Psoas muscle (tissue), 8 donors: Measurements from ENCODE around the gene C22orf31. TPM values are rescaled to one million over a fixed set of nuclear protein-coding genes. Genes with fewer than 3 reads are reported as not detected.

Experiments
- ATAC-seq, 4 donors: fragments of 200-7000 bp; cut with Tn5 transposase; one replicate each; pipeline ENCODE4 v1.9.1; 2020; ENCODE audit warnings: moderate library complexity in 3 of 4, mild to moderate bottlenecking in 2 of 4
- DNase-seq, 2 donors: peaks; one replicate each; pipeline ENCODE4 v3.0.0-alpha.2; 2020
- H3K27ac ChIP-seq: fragments of 200-600 bp; one replicate; pipeline ENCODE4 v1.8.0; 2022
- H3K27me3 ChIP-seq, 3 donors: fragments of 200-600 bp in 1 of 3; one replicate each; pipeline versions ENCODE4 v1.6.1 to v1.8.0; 2013 to 2022; ENCODE audit warnings: low read length in 2 of 3, mild to moderate bottlenecking in 2 of 3, moderate library complexity in 1 of 3; ENCODE audit not compliant: insufficient read depth in 3 of 3
- H3K36me3 ChIP-seq, 2 donors: fragments of 200-600 bp in 1 of 2; one replicate each; pipeline versions ENCODE4 v1.6.1 to v1.8.0; 2013 to 2022; ENCODE audit warnings: low read depth in 1 of 2, mild to moderate bottlenecking in 1 of 2, moderate library complexity in 1 of 2; ENCODE audit not compliant: insufficient read depth in 1 of 2
- H3K4me1 ChIP-seq: fragments of 200-600 bp; one replicate; pipeline ENCODE4 v1.8.0; 2022
- H3K4me3 ChIP-seq: fragments of 200-600 bp; one replicate; pipeline ENCODE4 v1.8.0; 2022; ENCODE audit warnings: mild to moderate bottlenecking
- H3K9me3 ChIP-seq: fragments of 200-600 bp; one replicate; pipeline ENCODE4 v1.8.0; 2022
- CTCF ChIP-seq: fragments of 200-600 bp; IDR thresholded peaks from one replicate; pipeline ENCODE4 v1.8.0; 2022; ENCODE audit warnings: antibody characterized with exemption
- WGBS, 3 donors: extraction: QIAGEN DNeasy Blood & Tissue Kit; methylation state at CpG; one replicate each; pipeline versions ENCODE4 v1.1.6 to v1.1.7; 2013; 5-methylcytosine and 5-hydroxymethylcytosine counted together
- intact Hi-C, 2 donors: fragments of 100-400 bp; cut with DNase I; formaldehyde crosslinking; loops; one replicate each; pipeline versions ENCODE4 v1.11.0 to v1.14.2; 2022
- polyA plus RNA-seq, 3 donors: library from polyadenylated mRNA; stranded (reverse); fragments of 200-250 nt; gene quantifications; one replicate each; pipeline ENCODE4 v1.2.3, GENCODE V29; 2013
- total RNA-seq, 4 donors: library from RNA; stranded (reverse); fragmentation: NEBNext Ultra II Directional in 2 of 4; extraction: Animal tissue kit (Norgen Biotek cat#: 25700) in 2 of 4; gene quantifications; one replicate each; pipeline versions ENCODE4 v1.2.1 to v1.2.4, GENCODE V29; 2021 to 2023
- donor health status: healthy with polysubstance abuse.
- donor health status: DM: no; HTN: no; CAD: no; lungs with moderate emphysema.
- donor health status: Bipolar disorder and iron deficiency.
- donor health status: healthy.
- donor health status: DM: yes; HTN: yes; CAD: no.
- donor health status: DM: no; HTN: no; CAD: no.
- donor health status: DM: no; HTN: no; CAD: no.
- donor health status: DM: yes; HTN: yes; CAD: no.

The C22orf31 gene
- total and polyA plus RNA-seq, 7 donors = not detected

- H3K4me1 ChIP-seq = peaks cover 21% of the 10 kb centered on the region
- TF ChIP-seq CTCF = no peak
- H3K36me3 ChIP-seq = no peaks in the 10 kb centered on the region
- peak in 2 of 4 donors; percentile 12 to 41 for ATAC-seq
- H3K4me3 ChIP-seq = no peak overlapping the region
- H3K27ac ChIP-seq = no peak overlapping the region
- intact Hi-C loops = no loop called here
- 63 to 79% (median 67%) methylated on average over 7 of the region's 7 CpGs for WGBS, 3 donors
- no peaks in the 10 kb centered on the region for H3K9me3 ChIP-seq
- no peaks in the 10 kb centered on the region for H3K27me3 ChIP-seq
- peak in 1 of 2 donors; percentile 43 for DNase-seq
Measured at GRCh38 chr22:29080106-29080975, 18.7 kb upstream of the C22orf31 start.

- intact Hi-C loops = loop anchor here in 1 of 2 donors (5.0 kb wide), 1 partner anchor 73 kb away; no protein-coding TSS in a partner anchor
- Histone ChIP-seq H3K4me1 (peaks cover 27% of the 10 kb centered on the region), H3K27me3 (no peaks in the 10 kb centered on the region), H3K36me3 (no peaks in the 10 kb centered on the region), H3K27ac (peak overlapping the region; percentile 48), H3K4me3 (no peak overlapping the region), H3K9me3 (no peaks in the 10 kb centered on the region)
- ATAC-seq = peak in 3 of 4 donors; percentile 33 to 47 (median 34)
- 49 to 59% (median 50%) methylated on average over 8 of the region's 8 CpGs for WGBS, 3 donors
- DNase-seq = no peak
- TF ChIP-seq CTCF = no peak
Measured at GRCh38 chr22:29079218-29079901, 17.7 kb upstream of the C22orf31 start.

- Histone ChIP-seq H3K4me1 (peaks cover 32% of the 10 kb centered on the region), H3K27me3 (no peaks in the 10 kb centered on the region), H3K9me3 (no peaks in the 10 kb centered on the region), H3K4me3 (peak overlapping the region; percentile 8), H3K36me3 (no peaks in the 10 kb centered on the region), H3K27ac (peak overlapping the region; percentile 48)
- ATAC-seq = peak in 2 of 4 donors; percentile 14 to 17
- WGBS, 3 donors = 35 to 55% (median 50%) methylated on average over 6 of the region's 6 CpGs
- no peak for DNase-seq
- no peak for TF ChIP-seq CTCF
- intact Hi-C loops = loop anchor here in 1 of 2 donors (5.0 kb wide), 1 partner anchor 73 kb away; no protein-coding TSS in a partner anchor
Measured at GRCh38 chr22:29078869-29079207, 17.2 kb upstream of the C22orf31 start.

GRCh38 chr22:29078036-29078868 lies 16.6 kb upstream of the C22orf31 start:
- Histone ChIP-seq H3K9me3 (no peaks in the 10 kb centered on the region), H3K27me3 (no peaks in the 10 kb centered on the region), H3K4me3 (peak overlapping the region; percentile 8), H3K27ac (peak overlapping the region; percentile 48), H3K36me3 (no peaks in the 10 kb centered on the region), H3K4me1 (peaks cover 33% of the 10 kb centered on the region)
- intact Hi-C loops = loop anchor here in 1 of 2 donors (5.0 kb wide), 1 partner anchor 74 kb away; no protein-coding TSS in a partner anchor
- DNase-seq (no peak), ATAC-seq (peak; percentile 37 to 70 (median 55))
- WGBS, 3 donors = 27 to 44% (median 34%) methylated on average over 6 of the region's 6 CpGs
- TF ChIP-seq CTCF = no peak
